A172 (cell line): ENCODE data around the gene CDKN2C. TPM values are rescaled to one million over a fixed set of nuclear protein-coding genes. Genes with fewer than 3 reads are reported as not detected.
A peak's percentile ranks its signal among the peaks of the same experiment; 100 is the strongest.

Experiments
- DNase-seq: peaks from one replicate; pipeline ENCODE4 v3.0.0-alpha.2; 2015; ENCODE audit warnings: low spot score
- total RNA-seq: library from RNA; depleted of rRNA; stranded (reverse); fragments of >200 nt; shearing (Covaris generic); gene quantifications from 2 replicates; pipeline ENCODE4 v1.2.3, GENCODE V29; 2014

CDKN2C gene
- total RNA-seq, 1 experiment from 2014 or later: 65.5 TPM

DNA sequence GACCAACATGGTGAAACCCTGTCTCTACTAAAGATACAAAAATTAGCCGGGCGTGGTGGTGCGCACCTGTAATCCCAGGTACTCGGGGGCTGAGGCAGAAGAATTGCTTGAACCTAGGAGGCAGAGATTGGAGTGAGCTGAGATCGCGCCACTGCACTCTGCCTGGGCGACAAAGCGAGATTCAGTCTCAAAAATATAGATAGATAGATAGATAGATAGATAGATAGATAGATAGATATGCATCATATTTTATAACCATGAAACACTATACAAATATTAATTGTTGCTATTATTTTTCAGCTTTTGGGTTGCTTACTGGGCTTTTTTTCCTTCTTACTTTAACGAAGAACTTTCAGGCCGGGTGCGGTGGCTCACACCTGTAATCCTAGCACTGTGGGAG lies 5.2 kb upstream of the CDKN2C start:
- DNase-seq: no peak

DNA sequence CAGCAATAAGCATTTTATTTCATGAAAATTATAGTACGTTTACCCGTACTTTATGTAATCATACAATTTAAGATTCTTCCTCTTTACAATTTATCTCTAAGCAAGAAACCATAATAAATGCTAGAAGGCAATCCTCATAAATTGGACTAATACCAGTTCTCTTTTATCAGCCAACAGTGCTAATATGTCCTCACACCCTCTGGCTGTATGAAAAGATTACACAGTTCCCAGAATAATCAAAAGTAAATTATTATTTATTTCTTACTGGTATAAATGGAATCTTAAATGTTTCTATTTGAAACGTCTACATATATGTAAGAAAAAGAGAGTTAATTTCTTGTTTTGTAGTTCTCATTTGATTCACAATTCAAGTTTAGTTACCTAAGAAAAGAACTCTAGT lies 3.1 kb upstream of the CDKN2C start:
- no peak for DNase-seq

DNA sequence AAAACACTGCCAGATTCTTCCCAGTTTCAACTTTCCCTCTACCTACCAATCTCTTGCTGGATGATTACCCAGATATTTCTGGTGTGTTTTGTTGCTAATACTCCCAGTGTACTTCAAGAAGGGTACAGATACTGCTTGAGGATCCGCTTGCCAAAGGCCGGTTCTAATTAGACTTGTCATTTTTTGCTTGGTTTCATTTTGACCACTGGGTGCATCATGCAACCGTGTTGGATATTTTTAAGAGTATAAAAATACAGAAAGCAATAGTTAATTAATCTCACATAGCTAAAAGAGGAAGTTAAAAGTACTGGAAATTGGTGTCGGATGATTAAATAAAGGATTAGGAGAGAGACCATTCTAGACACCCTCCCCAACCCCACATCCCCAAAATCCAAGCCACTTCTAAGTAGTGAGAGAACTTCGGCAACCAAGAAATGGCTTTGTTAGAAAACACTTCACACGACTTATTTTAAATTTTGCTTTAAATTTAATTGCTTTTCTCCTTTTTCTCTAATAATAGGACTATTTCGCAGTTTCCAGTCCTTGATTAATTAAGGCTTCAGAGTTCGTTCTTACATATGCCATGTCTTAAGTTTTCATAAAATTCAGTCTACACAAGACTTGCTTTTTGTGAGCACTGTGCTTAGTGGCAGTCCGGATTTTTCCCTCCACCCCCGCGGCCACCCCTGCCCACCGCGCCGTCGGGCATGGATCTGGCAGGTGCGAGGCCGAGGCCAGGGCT lies 2.5 kb upstream of the CDKN2C start:
- peak; percentile 59 for DNase-seq

DNA sequence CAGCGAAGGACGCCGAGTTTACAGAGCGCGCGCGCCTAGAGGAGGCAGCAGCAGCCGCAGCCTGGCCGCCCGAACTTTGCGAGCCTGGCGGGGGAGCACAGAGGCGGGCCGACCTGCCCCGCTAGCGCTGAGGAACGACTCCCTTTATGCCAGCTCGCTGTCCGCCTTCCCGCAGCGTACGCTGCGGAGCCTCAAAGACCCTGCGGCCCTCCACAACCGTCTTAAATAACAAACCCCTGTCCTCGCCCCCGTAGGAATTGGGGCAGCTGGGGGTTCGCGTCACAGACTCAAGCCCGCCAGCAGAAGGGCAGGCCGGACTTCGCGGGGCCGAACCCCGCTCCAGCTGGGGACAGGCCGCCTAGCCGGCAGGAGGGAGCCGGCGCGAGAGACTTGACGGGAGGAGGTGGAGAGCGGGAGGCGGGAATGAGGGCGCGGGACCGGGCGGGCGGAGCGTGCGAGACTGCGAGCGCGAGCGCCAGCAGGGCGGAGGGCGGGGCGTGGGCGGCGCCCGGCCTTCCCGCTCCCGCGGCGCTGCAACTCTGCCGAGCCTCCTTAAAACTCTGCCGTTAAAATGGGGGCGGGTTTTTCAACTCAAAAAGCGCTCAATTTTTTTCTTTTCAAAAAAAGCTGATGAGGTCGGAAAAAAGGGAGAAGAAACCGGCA lies 1.8 kb upstream of the CDKN2C start:
- DNase-seq: peak; percentile 73

DNA sequence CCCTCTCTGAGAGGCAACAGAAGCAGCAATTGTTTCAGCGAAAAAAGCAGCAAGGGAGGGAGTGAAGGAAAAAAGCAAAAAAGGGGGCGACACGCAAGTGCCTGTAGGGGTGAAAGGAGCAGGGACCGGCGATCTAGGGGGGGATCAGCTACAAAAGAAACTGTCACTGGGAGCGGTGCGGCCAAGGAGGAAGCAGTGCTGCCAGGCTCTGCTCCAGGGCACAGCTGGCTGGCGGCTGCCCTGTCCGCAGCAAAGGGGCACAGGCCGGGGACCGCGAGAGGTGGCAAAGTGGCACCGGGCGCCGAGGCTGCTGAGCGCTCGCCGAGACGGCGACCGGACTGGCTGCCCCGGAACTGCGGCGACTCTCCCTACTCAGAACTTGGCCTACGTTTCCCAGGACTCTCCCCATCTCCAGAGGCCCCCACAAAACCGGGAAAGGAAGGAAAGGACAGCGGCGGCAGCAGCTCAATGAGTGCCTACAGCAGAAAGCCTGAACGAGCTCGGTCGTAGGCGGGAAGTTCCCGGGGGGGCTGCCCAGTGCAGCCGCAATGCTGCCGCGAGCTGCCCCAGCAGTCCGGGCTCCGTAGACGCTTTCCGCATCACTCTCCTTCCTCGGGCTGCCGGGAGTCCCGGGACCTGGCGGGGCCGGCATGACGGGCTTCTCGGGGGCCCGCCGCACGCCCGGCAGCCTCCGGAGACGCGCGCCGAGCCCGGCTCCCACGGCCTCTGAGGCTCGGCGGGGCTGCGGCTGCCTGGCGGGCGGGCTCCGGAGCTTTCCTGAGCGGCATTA lies 1.0 kb upstream of the CDKN2C start:
- DNase-seq: no peak

DNA sequence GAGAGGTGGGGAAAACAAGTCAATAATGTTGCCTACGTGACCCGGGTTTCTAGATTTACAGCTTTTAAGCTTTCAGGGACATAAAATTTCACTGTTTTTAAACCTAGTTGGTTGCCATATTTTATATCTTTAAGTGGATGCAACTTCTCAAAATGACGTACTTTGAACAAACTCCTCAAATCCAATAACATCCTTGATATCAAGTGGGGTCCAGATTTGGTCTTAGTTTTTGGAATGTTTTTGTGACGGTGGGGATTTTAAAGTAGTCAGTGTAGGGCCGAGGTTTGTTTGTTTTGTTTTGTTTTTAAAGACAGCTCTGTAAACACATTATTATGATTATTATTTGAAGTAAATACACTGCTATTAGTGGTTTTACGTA lies 453 bp downstream of the CDKN2C start:
- DNase-seq: no peak

DNA sequence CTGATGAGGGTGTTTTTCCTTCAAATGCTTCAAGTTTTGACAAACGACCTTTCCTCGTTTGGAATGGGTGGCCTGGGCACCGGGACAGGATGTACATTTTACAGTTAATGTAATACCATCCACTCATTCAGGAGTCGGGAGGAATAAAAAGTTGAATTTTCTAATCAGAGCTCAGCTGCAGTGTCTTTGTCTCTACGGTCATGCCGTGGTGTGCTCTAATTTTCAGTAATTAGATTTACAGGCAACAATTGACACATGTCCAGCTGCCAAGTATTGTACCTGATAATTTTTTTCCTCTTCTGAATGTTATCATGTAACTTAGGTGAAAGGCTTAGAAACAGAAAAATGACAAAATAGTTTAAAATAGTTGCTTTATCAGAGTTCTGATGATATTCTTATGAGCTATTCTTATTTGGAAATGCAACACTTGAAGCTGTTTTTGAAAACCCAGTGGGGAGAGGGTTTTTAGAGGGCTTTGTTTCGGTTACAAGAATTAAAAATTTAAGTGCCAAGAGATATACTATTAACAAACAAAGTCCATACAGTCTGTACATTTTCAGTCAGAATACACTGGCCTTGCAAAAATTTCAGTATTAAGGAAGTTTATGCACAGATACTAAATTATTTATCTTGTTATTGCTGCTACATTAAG lies 1.0 kb downstream of the CDKN2C start:
- DNase-seq: peak; percentile 10

DNA sequence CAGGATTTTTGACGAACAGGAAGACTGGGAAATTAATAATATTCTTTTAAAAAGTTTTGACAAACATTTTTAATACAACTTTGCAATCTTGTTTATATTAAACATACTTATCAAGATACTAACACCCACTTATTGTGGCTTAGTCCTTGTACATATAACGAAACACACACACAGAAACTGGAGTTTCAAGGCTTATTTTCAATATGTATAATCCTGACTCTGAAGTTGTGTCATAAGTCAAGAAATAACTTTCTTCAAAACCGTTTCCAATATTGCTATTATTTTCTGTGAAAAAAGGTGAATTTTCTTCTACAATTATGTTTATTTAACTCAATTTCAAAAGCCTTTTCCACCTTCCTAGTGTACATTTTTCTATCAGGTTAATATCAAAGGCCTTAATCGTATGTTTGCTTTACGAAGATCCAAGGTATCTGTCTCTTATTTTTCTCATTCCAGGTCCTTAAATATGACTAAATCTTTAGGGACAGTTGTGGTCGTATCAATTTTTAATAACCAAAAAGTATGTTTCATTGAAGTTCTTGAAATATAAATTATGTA lies 1.8 kb downstream of the CDKN2C start:
- DNase-seq: peak; percentile 2

DNA sequence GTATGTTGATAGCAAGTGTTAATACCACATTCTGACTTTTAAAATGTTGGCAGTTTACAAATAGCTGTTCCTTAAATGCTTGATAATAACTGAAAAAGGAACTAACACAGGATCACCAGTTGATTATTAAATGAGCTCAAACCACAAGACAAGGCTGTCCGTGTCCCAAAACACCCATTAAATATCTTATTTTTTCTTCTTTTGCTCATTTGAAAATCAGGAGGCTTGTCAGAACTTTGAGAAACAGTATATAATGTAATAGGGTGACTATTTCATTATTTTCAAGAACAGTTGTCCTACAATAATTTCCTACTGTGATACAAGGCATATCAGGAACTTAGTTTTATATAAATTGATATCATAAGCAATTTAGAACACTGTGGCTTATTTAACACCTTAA lies 2.7 kb downstream of the CDKN2C start:
- DNase-seq: peak; percentile 18

DNA sequence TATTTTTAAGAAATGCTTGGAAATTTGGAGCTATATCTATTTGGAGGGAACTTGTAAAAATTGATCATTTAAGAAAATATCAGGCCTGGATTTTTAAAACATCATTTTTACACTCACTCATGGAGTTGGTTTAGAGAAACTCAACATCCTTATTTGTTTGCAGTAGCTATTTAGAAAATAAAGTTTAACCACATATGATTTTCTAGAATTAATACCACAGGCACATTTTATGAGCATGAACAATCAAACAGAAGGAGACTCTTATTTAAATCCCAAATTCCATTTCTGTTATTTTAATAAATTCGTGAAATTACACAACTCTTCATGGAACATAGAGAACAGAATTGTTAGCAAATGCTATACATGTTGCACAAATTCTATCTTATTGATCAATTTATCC lies 3.2 kb downstream of the CDKN2C start:
- DNase-seq: no peak

DNA sequence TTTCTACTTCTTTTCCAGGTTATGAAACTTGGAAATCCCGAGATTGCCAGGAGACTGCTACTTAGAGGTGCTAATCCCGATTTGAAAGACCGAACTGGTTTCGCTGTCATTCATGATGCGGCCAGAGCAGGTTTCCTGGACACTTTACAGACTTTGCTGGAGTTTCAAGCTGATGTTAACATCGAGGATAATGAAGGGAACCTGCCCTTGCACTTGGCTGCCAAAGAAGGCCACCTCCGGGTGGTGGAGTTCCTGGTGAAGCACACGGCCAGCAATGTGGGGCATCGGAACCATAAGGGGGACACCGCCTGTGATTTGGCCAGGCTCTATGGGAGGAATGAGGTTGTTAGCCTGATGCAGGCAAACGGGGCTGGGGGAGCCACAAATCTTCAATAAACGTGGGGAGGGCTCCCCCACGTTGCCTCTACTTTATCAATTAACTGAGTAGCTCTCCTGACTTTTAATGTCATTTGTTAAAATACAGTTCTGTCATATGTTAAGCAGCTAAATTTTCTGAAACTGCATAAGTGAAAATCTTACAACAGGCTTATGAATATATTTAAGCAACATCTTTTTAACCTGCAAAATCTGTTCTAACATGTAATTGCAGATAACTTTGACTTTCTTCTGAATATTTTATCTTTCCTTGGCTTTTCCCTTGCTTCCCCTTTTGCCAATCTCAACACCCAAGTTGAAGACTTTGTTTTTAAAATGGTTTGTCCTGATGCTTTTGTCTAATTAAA lies 4.0 kb downstream of the CDKN2C start:
- peak; percentile 1 for DNase-seq

DNA sequence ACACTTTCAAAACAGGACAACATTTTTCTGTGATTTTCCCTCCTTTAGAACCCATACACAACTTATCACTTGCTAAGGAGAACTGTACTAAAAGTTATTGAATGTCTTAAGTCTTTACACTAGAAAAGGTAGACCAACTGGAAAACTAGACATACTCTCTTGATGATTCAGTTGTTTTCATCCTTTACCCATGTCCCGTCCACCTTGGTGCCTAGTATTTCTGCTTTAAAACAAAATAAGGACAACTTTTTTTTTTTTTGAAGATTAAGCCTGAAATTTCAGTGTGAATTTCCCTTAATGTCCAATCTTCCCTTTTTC lies 4.5 kb downstream of the CDKN2C start:
- DNase-seq: peak; percentile 21

DNA sequence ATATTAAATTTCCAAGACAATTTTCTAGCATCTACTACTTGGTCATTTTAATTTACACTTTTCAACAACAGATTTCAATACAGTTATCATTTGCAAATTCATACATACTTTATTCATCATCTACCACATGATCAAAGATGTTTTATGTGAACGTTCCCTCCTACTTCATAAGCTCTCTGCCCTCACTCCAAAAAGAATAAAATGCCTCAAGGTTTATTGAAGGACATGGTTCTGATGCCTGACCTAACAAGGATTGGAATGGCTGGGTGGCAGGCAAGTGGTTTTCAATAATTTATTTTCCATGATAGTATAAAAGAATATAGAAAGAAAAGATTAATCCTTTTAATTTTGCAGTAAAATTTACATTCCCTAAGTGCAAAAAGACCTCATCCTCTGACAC lies 5.4 kb downstream of the CDKN2C start:
- DNase-seq: peak; percentile 11

DNA sequence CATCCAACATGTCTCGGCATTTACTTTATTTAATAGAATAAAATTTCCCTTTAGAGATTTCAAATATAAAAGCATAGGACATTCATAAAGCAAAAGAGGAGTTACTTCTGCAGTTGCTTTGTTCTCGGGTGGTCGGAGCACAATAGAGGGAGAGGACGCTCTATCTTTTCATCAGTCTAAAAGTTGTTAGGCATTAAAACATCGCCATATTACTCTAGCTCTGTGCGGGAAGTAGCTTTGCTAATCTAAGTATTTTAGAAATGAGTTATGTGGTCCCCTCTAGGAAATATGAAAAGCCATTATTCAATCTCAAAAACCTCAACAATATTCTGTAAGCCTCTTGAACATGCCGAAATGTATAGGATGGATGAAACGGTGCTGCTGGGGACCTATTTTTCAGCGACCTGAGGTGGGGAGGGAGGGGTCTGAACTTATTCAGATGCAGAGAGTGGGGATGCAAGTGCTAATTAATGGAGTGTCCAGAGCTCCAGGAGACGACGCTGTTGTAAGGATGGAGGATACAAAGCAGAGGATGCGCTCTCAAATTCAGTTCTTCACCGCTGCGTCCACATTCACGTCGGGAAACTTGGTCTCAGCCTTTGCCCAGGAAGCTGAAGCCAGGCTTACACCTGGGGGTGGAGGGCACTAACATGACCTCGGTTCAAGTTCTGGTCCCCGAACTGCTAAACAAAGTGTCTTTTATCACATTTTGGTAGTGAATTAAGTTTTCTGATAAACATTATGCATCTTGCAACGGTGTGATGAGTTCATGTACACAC lies 6.3 kb downstream of the CDKN2C start:
- peak; percentile 42 for DNase-seq

DNA sequence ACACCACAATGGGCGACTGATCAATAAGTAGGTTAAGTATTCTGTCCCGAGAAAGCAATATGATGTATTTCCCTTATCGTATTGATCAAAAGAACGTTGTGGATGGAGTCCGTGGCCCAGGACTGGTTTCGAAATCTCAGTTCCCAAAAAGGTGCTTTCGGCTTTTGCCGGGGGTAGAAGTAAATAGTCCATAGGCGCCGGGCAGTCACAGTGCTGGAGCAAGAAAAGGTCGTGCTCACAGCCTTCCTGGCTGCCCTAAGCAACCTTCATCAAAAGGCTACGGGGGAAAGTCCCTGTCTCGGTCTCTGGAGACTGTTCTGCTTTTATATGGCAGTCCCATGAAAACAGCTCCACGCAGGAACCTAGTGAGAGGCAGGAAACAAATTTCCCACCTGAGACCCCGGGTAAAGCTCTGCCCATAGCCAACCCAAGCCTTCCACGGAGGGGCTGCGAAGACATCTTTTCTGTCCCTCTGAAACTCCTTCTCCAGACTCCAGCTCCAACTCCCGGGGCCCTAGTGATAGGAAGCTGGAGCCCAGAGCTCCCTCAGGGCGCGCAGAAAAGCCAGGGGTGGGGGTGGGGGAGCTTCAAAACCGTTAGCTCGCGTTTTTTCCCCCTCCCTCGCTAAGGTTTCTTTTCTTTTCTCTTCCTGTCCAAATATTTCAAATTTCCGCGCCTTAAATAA lies 7.0 kb downstream of the CDKN2C start:
- DNase-seq: peak; percentile 70

DNA sequence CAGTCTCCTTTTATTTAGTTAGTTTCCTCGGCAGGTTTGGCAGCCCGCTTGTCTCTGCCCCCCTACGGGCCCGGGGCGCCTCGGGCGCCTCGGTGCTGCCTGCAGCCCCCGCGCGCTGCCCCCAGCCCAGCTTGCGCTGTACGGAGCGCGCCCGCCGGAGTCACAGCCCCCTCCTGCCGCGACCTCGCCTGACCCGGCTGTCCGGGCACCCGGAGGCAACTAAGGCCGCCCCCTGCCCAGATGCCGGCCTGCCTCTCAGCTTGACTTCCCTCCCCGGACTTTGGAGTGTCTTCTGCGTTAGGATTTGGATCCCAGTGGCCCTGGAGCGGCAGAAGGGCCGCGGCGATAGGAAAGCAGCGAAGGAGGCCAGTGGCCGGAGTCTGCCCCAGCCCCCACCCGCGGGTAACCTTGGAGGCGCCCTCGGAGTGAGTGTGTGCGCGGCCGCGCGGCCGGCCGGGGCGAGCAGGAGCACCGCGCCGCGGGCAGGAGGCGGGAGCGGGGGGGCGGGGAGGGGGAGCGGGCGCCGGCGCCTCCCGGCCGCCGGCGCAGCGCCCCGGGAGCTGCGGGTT lies 7.6 kb downstream of the CDKN2C start:
- DNase-seq: peak; percentile 25

DNA sequence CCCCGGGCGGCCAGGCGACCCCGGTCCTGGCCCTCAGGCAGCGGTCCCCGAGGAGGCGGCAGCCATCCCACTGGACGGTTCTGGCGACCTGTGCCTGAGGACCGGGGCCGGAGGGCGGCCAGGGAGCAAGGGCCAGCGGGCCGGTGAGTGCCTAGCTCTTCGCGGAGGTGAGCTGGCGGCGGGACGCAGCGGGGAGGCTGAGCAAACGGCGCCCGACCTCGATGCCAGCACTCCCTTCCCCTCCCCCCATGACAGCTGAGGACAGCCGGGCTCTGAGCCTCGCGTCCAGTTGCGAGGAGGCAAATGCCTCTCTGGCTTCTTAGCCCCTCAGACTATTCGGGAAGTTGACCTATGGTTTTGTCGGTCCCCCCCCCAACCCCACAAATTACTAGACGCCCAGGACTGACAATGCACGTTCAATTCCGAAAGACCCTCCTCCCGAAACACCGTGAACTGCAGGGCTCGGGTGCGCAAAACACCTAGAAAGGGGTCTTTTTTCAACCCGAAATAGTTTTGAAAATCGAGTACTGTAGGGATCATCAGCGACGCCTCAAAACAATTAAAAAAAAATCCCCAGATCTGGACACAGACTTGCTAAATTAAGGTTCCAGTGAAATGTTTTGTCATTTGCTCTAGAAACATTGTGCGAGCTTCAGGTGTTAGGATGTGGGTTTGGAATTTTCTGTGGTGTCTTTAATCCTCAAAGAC lies 8.3 kb downstream of the CDKN2C start:
- DNase-seq: peak; percentile 52

DNA sequence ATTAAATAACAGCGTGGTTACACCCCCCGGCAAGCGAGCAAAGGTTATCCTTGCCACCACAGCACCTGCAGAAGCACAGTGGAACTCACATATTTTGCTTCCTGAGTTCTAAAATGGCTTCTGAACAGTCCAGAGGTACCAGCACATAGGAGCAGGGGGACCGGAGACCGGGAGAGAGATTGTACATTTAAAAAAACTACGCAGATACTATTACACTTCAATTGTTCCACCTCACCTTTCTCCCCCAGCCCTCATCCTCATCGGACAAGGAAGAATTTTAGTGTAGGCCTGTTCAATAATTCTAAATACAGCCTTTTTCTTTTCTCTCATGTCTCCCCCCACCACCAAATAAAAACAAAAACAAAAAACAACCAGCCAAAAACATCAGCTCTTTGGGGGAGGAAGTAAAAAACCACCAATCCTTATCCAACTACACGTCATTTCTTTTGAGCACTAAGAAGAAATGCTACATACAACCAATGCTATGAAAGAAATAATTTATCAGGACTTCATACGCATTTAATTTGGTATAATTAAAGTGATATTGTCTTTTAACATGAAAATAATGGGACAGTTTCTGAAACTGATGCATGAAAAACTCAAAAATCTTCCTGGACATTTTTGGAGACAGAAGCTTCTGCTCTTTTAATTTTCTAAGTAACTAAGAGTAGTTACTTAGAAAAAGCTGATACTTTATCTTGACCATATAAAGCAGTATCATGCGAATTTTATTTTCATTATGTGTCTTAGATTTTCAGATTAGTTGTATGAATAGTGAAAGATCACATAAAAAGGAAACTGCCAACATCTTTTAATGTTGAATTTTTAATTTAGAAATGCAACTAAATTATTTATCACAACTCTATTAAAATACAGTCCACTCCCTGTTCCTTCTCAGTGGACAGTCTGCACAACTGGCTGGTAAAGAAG lies 9.1 kb downstream of the CDKN2C start:
- peak; percentile 74 for DNase-seq
